HG03045 (cell line): Measurements from ENCODE around the gene JOSD2.

Experiments
- ATAC-seq: cut with Tn5 transposase; IDR thresholded peaks from one replicate; pipeline ENCODE4 v1.9.1; 2021; ENCODE audit warnings: mild to moderate bottlenecking, moderate library complexity; ENCODE audit not compliant: unreplicated experiment

The JOSD2 gene

GRCh38 chr19:50511069-50511822, at the start of gene JOSD2:
Gene JOSD2, minus strand, starts transcription at chr19:50511191. Its CDS starts 760 bp downstream, at chr19:50510431.
- peak; percentile 82 for ATAC-seq

- no peak for ATAC-seq
Measured at GRCh38 chr19:50559636-50560035, 48.6 kb upstream of the JOSD2 start.

GRCh38 chr19:50558449-50558848, 47.5 kb upstream of the JOSD2 start:
- ATAC-seq: no peak

GRCh38 chr19:50558039-50558438, 47.0 kb upstream of the JOSD2 start:
- no peak for ATAC-seq

- no peak for ATAC-seq
Measured at GRCh38 chr19:50557009-50557613, 46.1 kb upstream of the JOSD2 start.

- no peak for ATAC-seq
Measured at GRCh38 chr19:50556282-50557008, 45.5 kb upstream of the JOSD2 start.

- no peak for ATAC-seq
Measured at GRCh38 chr19:50555450-50556281, 44.7 kb upstream of the JOSD2 start.

GRCh38 chr19:50555033-50555432, 44.0 kb upstream of the JOSD2 start:
- ATAC-seq: no peak

GRCh38 chr19:50554212-50554611, 43.2 kb upstream of the JOSD2 start:
- no peak for ATAC-seq

- ATAC-seq: no peak
Measured at GRCh38 chr19:50553134-50553703, 42.2 kb upstream of the JOSD2 start.

- ATAC-seq: no peak
Measured at GRCh38 chr19:50552540-50552939, 41.5 kb upstream of the JOSD2 start.

GRCh38 chr19:50551715-50552187, 40.8 kb upstream of the JOSD2 start:
- no peak for ATAC-seq

GRCh38 chr19:50551034-50551714, 40.2 kb upstream of the JOSD2 start:
- ATAC-seq: no peak

- no peak for ATAC-seq
Measured at GRCh38 chr19:50550594-50550966, 39.6 kb upstream of the JOSD2 start.

- ATAC-seq: no peak
Measured at GRCh38 chr19:50549927-50550593, 39.1 kb upstream of the JOSD2 start.

GRCh38 chr19:50549059-50549926, 38.3 kb upstream of the JOSD2 start:
- no peak for ATAC-seq

- no peak for ATAC-seq
Measured at GRCh38 chr19:50548191-50549058, 37.4 kb upstream of the JOSD2 start.
